Lower lobe of right lung (tissue), 2 donors: ENCODE data around the gene GPATCH2. TPM values are rescaled to one million over a fixed set of nuclear protein-coding genes. Genes with fewer than 3 reads are reported as not detected.

Source experiments
- ATAC-seq, 2 donors: fragments of 200-7000 bp; cut with Tn5 transposase; one replicate each; pipeline ENCODE4 v1.9.1; 2020 to 2022; ENCODE audit warnings: mild to moderate bottlenecking in 2 of 2, moderate library complexity in 2 of 2
- DNase-seq: peaks from one replicate; pipeline ENCODE4 v3.0.0-alpha.2; 2020
- H3K27ac ChIP-seq: fragments of 200-600 bp; one replicate; pipeline ENCODE4 v1.8.0; 2022
- H3K27me3 ChIP-seq: fragments of 200-600 bp; one replicate; pipeline ENCODE4 v1.8.0; 2022; ENCODE audit warnings: low read depth
- H3K36me3 ChIP-seq: fragments of 200-600 bp; one replicate; pipeline ENCODE4 v1.8.0; 2022; ENCODE audit warnings: mild to moderate bottlenecking
- H3K4me1 ChIP-seq: fragments of 200-600 bp; one replicate; pipeline ENCODE4 v1.8.0; 2022
- H3K4me3 ChIP-seq: fragments of 200-600 bp; one replicate; pipeline ENCODE4 v1.8.0; 2022; ENCODE audit warnings: mild to moderate bottlenecking
- H3K9me3 ChIP-seq: fragments of 200-600 bp; one replicate; pipeline ENCODE4 v1.8.0; 2022
- CTCF ChIP-seq: fragments of 200-600 bp; IDR thresholded peaks from one replicate; pipeline ENCODE4 v1.8.0; 2022; ENCODE audit warnings: antibody characterized with exemption, mild to moderate bottlenecking
- intact Hi-C: fragments of 100-400 bp; cut with DNase I; formaldehyde crosslinking; loops from one replicate; pipeline ENCODE4 v1.11.0; 2022
- total RNA-seq: library from RNA; stranded (reverse); fragmentation: NEBNext Ultra II Directional; extraction: Animal tissue kit (Norgen Biotek cat#: 25700); gene quantifications from one replicate; pipeline ENCODE4 v1.2.1, GENCODE V29; 2021
- donor health status: DM: no; HTN: yes; CAD: no; lungs with severe emphysema.

The GPATCH2 gene
- total RNA-seq, 1 donor from 2014 or later: 12.4 TPM

GRCh38 chr1:217506878-217507277 is 124.0 kb downstream of the GPATCH2 start:
- Histone ChIP-seq H3K27me3 (no peaks in the 10 kb centered on the region), H3K36me3 (peaks cover 3% of the 10 kb centered on the region), H3K9me3 (no peaks in the 10 kb centered on the region), H3K4me3 (no peak overlapping the region), H3K27ac (no peak overlapping the region), H3K4me1 (no peaks in the 10 kb centered on the region)
- DNase-seq (no peak), ATAC-seq (no peak)
- intact Hi-C loops: no loop called here
- no peak for TF ChIP-seq CTCF

GRCh38 chr1:217498209-217498608 is 132.7 kb downstream of the GPATCH2 start:
- DNase-seq (no peak), ATAC-seq (no peak)
- H3K4me3 ChIP-seq: no peak overlapping the region
- H3K36me3 ChIP-seq: peaks cover 3% of the 10 kb centered on the region
- H3K9me3 ChIP-seq: no peaks in the 10 kb centered on the region
- H3K4me1 ChIP-seq: no peaks in the 10 kb centered on the region
- no peak for TF ChIP-seq CTCF
- no peaks in the 10 kb centered on the region for H3K27me3 ChIP-seq
- intact Hi-C loops: no loop called here
- no peak overlapping the region for H3K27ac ChIP-seq

- intact Hi-C loops: no loop called here
- Histone ChIP-seq H3K4me1 (no peaks in the 10 kb centered on the region), H3K36me3 (peaks cover 3% of the 10 kb centered on the region), H3K4me3 (no peak overlapping the region), H3K27ac (no peak overlapping the region), H3K9me3 (no peaks in the 10 kb centered on the region), H3K27me3 (no peaks in the 10 kb centered on the region)
- ATAC-seq: no peak
- DNase-seq: no peak
- TF ChIP-seq CTCF: no peak
Measured at GRCh38 chr1:217495249-217495648, 135.6 kb downstream of the GPATCH2 start.

- TF ChIP-seq CTCF: no peak
- no peak for ATAC-seq
- Histone ChIP-seq H3K4me1 (no peaks in the 10 kb centered on the region), H3K4me3 (no peak overlapping the region), H3K27me3 (no peaks in the 10 kb centered on the region), H3K9me3 (no peaks in the 10 kb centered on the region), H3K27ac (no peak overlapping the region), H3K36me3 (peaks cover 3% of the 10 kb centered on the region)
- intact Hi-C loops: no loop called here
- DNase-seq: no peak
Measured at GRCh38 chr1:217494767-217495166, 136.1 kb downstream of the GPATCH2 start.

GRCh38 chr1:217493290-217493689 is 137.6 kb downstream of the GPATCH2 start:
- Histone ChIP-seq H3K27ac (no peak overlapping the region), H3K27me3 (no peaks in the 10 kb centered on the region), H3K4me1 (no peaks in the 10 kb centered on the region), H3K9me3 (no peaks in the 10 kb centered on the region), H3K36me3 (peaks cover 3% of the 10 kb centered on the region), H3K4me3 (no peak overlapping the region)
- no peak for DNase-seq
- intact Hi-C loops: no loop called here
- no peak for TF ChIP-seq CTCF
- no peak for ATAC-seq

- Histone ChIP-seq H3K4me3 (no peak overlapping the region), H3K4me1 (no peaks in the 10 kb centered on the region), H3K27me3 (no peaks in the 10 kb centered on the region), H3K36me3 (no peaks in the 10 kb centered on the region), H3K27ac (no peak overlapping the region), H3K9me3 (peaks cover 3% of the 10 kb centered on the region)
- TF ChIP-seq CTCF: no peak
- ATAC-seq (no peak), DNase-seq (no peak)
- intact Hi-C loops: no loop called here
Measured at GRCh38 chr1:217484871-217485270, 146.0 kb downstream of the GPATCH2 start.
